Liver (tissue), 9 donors: ENCODE results near the gene RAB27A. TPM values are rescaled to one million over a fixed set of nuclear protein-coding genes. Genes with fewer than 3 reads are reported as not detected.
A peak's percentile ranks its signal among the peaks of the same experiment; 100 is the strongest.

Experiments used
- DNase-seq: peaks from one replicate; pipeline ENCODE4 v3.0.0-alpha.2; 2017; ENCODE audit warnings: low spot score
- H3K27ac ChIP-seq, 2 donors: one replicate each; pipeline ENCODE4 v1.7.0; 2013; ENCODE audit warnings: inconsistent platforms in 2 of 2, low read length in 2 of 2, control low read depth in 1 of 2, low read depth in 1 of 2, mild to moderate bottlenecking in 1 of 2
- H3K27me3 ChIP-seq, 4 donors: one replicate each; pipeline versions ENCODE4 v1.6.1 to v1.7.0; 2013; ENCODE audit warnings: low read length in 3 of 4, inconsistent platforms in 1 of 4, mild to moderate bottlenecking in 1 of 4, moderate library complexity in 1 of 4; ENCODE audit not compliant: control insufficient read depth in 4 of 4, insufficient read depth in 4 of 4
- H3K36me3 ChIP-seq, 4 donors: one replicate each; pipeline versions ENCODE4 v1.6.1 to v1.7.0; 2013; ENCODE audit warnings: low read length in 3 of 4, mild to moderate bottlenecking in 3 of 4, low read depth in 1 of 4, moderate library complexity in 1 of 4; ENCODE audit not compliant: control insufficient read depth in 4 of 4, insufficient read depth in 3 of 4
- H3K4me1 ChIP-seq, 4 donors: one replicate each; pipeline versions ENCODE4 v1.6.1 to v1.7.0; 2013; ENCODE audit warnings: low read length in 3 of 4, mild to moderate bottlenecking in 3 of 4, moderate library complexity in 1 of 4; ENCODE audit not compliant: control insufficient read depth in 4 of 4, insufficient read depth in 4 of 4
- H3K4me3 ChIP-seq, 3 donors: one replicate each; pipeline versions ENCODE4 v1.6.1 to v1.7.0; 2013; ENCODE audit warnings: low read length in 3 of 3, control low read depth in 1 of 3, low read depth in 1 of 3, mild to moderate bottlenecking in 1 of 3
- H3K9ac ChIP-seq, 2 donors: one replicate each; pipeline ENCODE4 v1.7.0; 2013; ENCODE audit warnings: low read length in 2 of 2, mild to moderate bottlenecking in 2 of 2, moderate library complexity in 2 of 2, control low read depth in 1 of 2, low read depth in 1 of 2
- H3K9me3 ChIP-seq, 4 donors: one replicate each; pipeline versions ENCODE4 v1.6.1 to v1.7.0; 2013; ENCODE audit warnings: low read length in 3 of 4; ENCODE audit not compliant: control insufficient read depth in 4 of 4
- ATF3 ChIP-seq: IDR thresholded peaks from 2 replicates; pipeline ENCODE4 v1.6.1; 2016; ENCODE audit warnings: antibody characterized with exemption
- EGR1 ChIP-seq, 2 donors: IDR thresholded peaks; 2 replicates each; pipeline ENCODE4 v1.6.1; 2016 to 2018; ENCODE audit warnings: antibody characterized with exemption in 2 of 2, low read depth in 2 of 2
- GABPA ChIP-seq, 2 donors: IDR thresholded peaks in 1 of 2; conservative IDR thresholded peaks in 1 of 2; 2 replicates each; pipeline ENCODE4 v1.6.1; 2016; ENCODE audit warnings: antibody characterized with exemption in 2 of 2, mild to moderate bottlenecking in 1 of 2, moderate library complexity in 1 of 2
- HNF4G ChIP-seq: IDR thresholded peaks from 2 replicates; pipeline ENCODE4 v1.6.1; 2016; ENCODE audit warnings: antibody characterized with exemption
- JUND ChIP-seq, 2 donors: IDR thresholded peaks; 2 replicates each; pipeline ENCODE4 v1.6.1; 2016; ENCODE audit warnings: antibody characterized with exemption in 2 of 2
- MAX ChIP-seq: IDR thresholded peaks from 2 replicates; pipeline ENCODE4 v1.6.1; 2016; ENCODE audit warnings: antibody characterized with exemption
- NR2F2 ChIP-seq: IDR thresholded peaks from 2 replicates; pipeline ENCODE4 v1.6.1; 2016; ENCODE audit warnings: antibody characterized with exemption
- RAD21 ChIP-seq, 2 donors: IDR thresholded peaks; 2 replicates each; pipeline ENCODE4 v1.6.1; 2016; ENCODE audit warnings: antibody characterized with exemption in 2 of 2, mild to moderate bottlenecking in 2 of 2
- REST ChIP-seq: IDR thresholded peaks from 2 replicates; pipeline ENCODE4 v1.6.1; 2016; ENCODE audit warnings: antibody characterized with exemption, mild to moderate bottlenecking
- RXRA ChIP-seq, 2 donors: IDR thresholded peaks; 2 replicates each; pipeline ENCODE4 v1.6.1; 2017 to 2018; ENCODE audit warnings: antibody characterized with exemption in 2 of 2, mild to moderate bottlenecking in 1 of 2
- SP1 ChIP-seq: IDR thresholded peaks from 2 replicates; pipeline ENCODE4 v1.6.1; 2018; ENCODE audit warnings: antibody characterized with exemption, mild to moderate bottlenecking
- TAF1 ChIP-seq: conservative IDR thresholded peaks from 2 replicates; pipeline ENCODE4 v1.6.1; 2016; ENCODE audit warnings: antibody characterized with exemption, mild to moderate bottlenecking
- YY1 ChIP-seq: IDR thresholded peaks from 2 replicates; pipeline ENCODE4 v1.6.1; 2016; ENCODE audit warnings: antibody characterized with exemption, mild to moderate bottlenecking
- ZBTB33 ChIP-seq: IDR thresholded peaks from 2 replicates; pipeline ENCODE4 v1.6.1; 2016; ENCODE audit warnings: antibody characterized with exemption
- WGBS: extraction: QIAGEN DNeasy Blood & Tissue Kit; methylation state at CpG from one replicate; pipeline ENCODE4 v1.1.7; 2013; 5-methylcytosine and 5-hydroxymethylcytosine counted together
- polyA plus RNA-seq, 2 donors: library from polyadenylated mRNA; stranded (reverse) in 1 of 2; unstranded in 1 of 2; fragments of 200-250 nt in 1 of 2; fragments of >200 nt in 1 of 2; fragmentation: Nextera tagmentation in 1 of 2; extraction: Ambion mirVana in 1 of 2; gene quantifications; one replicate each; pipeline versions ENCODE4 v1.2.1 to v1.2.3, GENCODE V29; 2013 to 2015
- total RNA-seq, 2 donors: library from RNA; depleted of rRNA; stranded (reverse); fragments of >200 nt; gene quantifications; one replicate each; pipeline ENCODE4 v1.2.3, GENCODE V29; 2014
- donor health status: healthy.
- donor health status: healthy.
- donor health status: healthy.
- donor health status: healthy.
- donor health status: healthy.

RAB27A gene
- total and polyA plus RNA-seq, 4 donors, result 6.4 to 30.8 (median 24.9) TPM

GRCh38 chr15:55279100-55279745 lies 10.4 kb downstream of the RAB27A start:
- Histone ChIP-seq H3K36me3 (no peaks in the 10 kb centered on the region), H3K9ac (no peak overlapping the region), H3K4me3 (no peak overlapping the region), H3K27ac (peak overlapping the region in 1 of 2 donors; percentile 1), H3K4me1 (peaks cover 0 to 3% (median under 1%) of the 10 kb centered on the region in 4 donors), H3K9me3 (no peaks in the 10 kb centered on the region), H3K27me3 (no peaks in the 10 kb centered on the region)
- DNase-seq, result no peak
- WGBS, result 94% methylated on average over 2 of the region's 2 CpGs
- no peak for TF ChIP-seq ATF3
- no peak for TF ChIP-seq NR2F2
- TF ChIP-seq GABPA (IDR thresholded peaks at IDR 0.05 in 1 of 2, conservative IDR thresholded peaks at IDR 0.05 in 1 of 2), result no peak
- TF ChIP-seq EGR1 (IDR thresholded peaks at IDR 0.05; ENCODE audit: low read depth in 2 of 2), result no peak
- TF ChIP-seq RAD21 (IDR thresholded peaks at IDR 0.05), result no peak
- no peak for TF ChIP-seq MAX

- peaks cover 0 to 1% (median 0%) of the 10 kb centered on the region in 4 donors for H3K4me1 ChIP-seq
- no peak overlapping the region for H3K4me3 ChIP-seq
- 82% methylated on average over 2 of the region's 2 CpGs for WGBS
These were observed 11.9 kb downstream of the RAB27A start for GRCh38 chr15:55277715-55278114.

More at GRCh38 chr15:55277715-55278114, 11.9 kb downstream of the RAB27A start:
- Histone ChIP-seq H3K27me3 (no peaks in the 10 kb centered on the region), H3K9me3 (no peaks in the 10 kb centered on the region), H3K36me3 (no peaks in the 10 kb centered on the region), H3K27ac (peak overlapping the region in 1 of 2 donors; percentile 9), H3K9ac (no peak overlapping the region)
- TF ChIP-seq MAX (no peak), SP1 (no peak), JUND (IDR thresholded peaks at IDR 0.05) (no peak), REST (no peak), ZBTB33 (no peak), HNF4G (no peak), YY1 (no peak), RXRA (IDR thresholded peaks at IDR 0.05) (no peak), NR2F2 (no peak), TAF1 (no peak), GABPA (IDR thresholded peaks at IDR 0.05 in 1 of 2, conservative IDR thresholded peaks at IDR 0.05 in 1 of 2) (no peak)
- DNase-seq, result no peak
